Neural crest cell (in vitro differentiated cells): ENCODE data around the gene SUPT4H1. TPM values are rescaled to one million over a fixed set of nuclear protein-coding genes. Genes with fewer than 3 reads are reported as not detected.

Experiments used
- DNase-seq: peaks from one replicate; pipeline ENCODE4 v3.0.0; 2021; ENCODE audit warnings: low read depth, mixed read lengths, low spot score
- H3K27ac Mint-ChIP-seq: one replicate; pipeline ENCODE4 v1.8.0; 2021; ENCODE audit warnings: mild to moderate bottlenecking, mixed read lengths; ENCODE audit not compliant: unreplicated experiment
- H3K27me3 Mint-ChIP-seq: 2 replicates; pipeline ENCODE4 v1.8.0; 2021; ENCODE audit warnings: low read depth, mild to moderate bottlenecking, mixed read lengths
- H3K36me3 Mint-ChIP-seq: 2 replicates; pipeline ENCODE4 v1.8.0; 2021; ENCODE audit warnings: low read depth, mild to moderate bottlenecking, mixed read lengths
- H3K4me1 Mint-ChIP-seq: 2 replicates; pipeline ENCODE4 v1.8.0; 2021; ENCODE audit warnings: mixed read lengths
- H3K4me3 Mint-ChIP-seq: one replicate; pipeline ENCODE4 v1.8.0; 2021; ENCODE audit warnings: mild to moderate bottlenecking, mixed read lengths
- H3K9me3 Mint-ChIP-seq: 2 replicates; pipeline ENCODE4 v1.8.0; 2021; ENCODE audit warnings: mixed read lengths
- total RNA-seq: library from RNA; stranded (reverse); gene quantifications from 2 replicates; pipeline ENCODE4 v1.2.1, GENCODE V29; 2021
- TF ChIP-seq, protein P1 (sequence below): fragments of 200-600 bp; sonication (generic); conservative IDR thresholded peaks from 2 replicates; pipeline ENCODE4 v1.5.0; 2021; ENCODE audit warnings: antibody characterized with exemption, mild to moderate bottlenecking

The SUPT4H1 gene
- total RNA-seq, 1 donor from 2014 or later, result 83.8 TPM

DNA sequence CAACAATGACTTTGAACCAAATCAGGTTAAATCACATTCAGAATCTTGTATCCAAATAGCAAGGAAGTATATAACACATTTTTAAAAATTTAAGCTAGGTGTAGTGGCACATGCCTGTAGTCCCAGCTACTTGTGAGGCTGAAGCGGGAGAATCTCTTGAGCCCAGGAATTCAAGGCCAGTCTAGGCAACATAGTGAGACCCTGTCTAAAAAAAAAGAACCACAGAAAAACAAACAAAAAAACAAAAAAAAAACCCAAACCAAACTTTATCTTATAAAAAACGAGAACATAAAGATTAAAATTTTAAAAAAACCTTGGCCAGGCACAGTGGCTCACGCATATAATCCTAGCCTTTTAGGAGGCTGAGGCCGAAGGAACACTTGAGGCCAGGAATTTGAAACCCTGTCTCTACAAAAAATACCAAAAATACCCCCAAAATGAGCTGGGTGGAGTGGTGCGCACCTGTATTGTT, 11.6 kb downstream of the SUPT4H1 start:
- no peak for DNase-seq
- no peaks in the 10 kb centered on the region for H3K9me3 Mint-ChIP-seq
- H3K36me3 Mint-ChIP-seq, result peaks cover 7% of the 10 kb centered on the region
- H3K27ac Mint-ChIP-seq, result no peak overlapping the region
- H3K4me1 Mint-ChIP-seq, result peaks cover 17% of the 10 kb centered on the region
- TF ChIP-seq, protein P1, sequence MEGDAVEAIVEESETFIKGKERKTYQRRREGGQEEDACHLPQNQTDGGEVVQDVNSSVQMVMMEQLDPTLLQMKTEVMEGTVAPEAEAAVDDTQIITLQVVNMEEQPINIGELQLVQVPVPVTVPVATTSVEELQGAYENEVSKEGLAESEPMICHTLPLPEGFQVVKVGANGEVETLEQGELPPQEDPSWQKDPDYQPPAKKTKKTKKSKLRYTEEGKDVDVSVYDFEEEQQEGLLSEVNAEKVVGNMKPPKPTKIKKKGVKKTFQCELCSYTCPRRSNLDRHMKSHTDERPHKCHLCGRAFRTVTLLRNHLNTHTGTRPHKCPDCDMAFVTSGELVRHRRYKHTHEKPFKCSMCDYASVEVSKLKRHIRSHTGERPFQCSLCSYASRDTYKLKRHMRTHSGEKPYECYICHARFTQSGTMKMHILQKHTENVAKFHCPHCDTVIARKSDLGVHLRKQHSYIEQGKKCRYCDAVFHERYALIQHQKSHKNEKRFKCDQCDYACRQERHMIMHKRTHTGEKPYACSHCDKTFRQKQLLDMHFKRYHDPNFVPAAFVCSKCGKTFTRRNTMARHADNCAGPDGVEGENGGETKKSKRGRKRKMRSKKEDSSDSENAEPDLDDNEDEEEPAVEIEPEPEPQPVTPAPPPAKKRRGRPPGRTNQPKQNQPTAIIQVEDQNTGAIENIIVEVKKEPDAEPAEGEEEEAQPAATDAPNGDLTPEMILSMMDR, result no peak
- H3K27me3 Mint-ChIP-seq, result no peaks in the 10 kb centered on the region
- H3K4me3 Mint-ChIP-seq, result no peak overlapping the region

DNA sequence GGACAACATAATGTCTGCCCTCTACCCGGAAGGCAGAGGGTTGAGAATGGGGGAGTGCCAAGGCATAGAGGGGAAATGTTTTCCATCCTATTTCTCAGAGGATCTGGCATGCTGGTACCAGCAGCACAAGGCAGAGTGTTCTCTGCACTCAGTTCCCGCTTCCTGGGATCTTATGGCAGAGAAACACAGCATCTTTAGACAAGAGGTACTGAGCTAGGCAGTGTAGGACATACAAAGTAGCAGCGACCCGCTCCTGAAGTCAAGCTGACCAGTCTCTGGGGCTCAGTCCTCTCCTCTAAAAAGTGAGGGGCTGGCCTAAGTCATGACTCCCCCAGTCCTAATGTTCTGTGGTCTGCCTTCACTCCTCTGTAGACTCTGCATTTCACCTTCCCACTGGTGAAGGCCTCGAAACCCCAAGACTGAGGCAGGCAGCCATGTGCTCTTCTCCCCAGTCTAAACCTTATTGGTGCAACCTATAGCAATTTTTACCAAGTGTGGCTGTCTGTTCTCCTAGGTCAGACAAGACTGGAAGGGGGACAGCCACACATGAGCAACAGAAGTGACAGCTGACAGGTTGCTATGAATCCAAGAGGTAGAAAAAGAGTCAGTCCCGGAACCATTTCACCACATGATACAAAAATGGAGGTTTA, 12.1 kb downstream of the SUPT4H1 start:
- Mint-ChIP-seq H3K27me3 (no peaks in the 10 kb centered on the region), H3K4me3 (no peak overlapping the region), H3K4me1 (peaks cover 19% of the 10 kb centered on the region), H3K36me3 (peaks cover 6% of the 10 kb centered on the region), H3K27ac (no peak overlapping the region), H3K9me3 (no peaks in the 10 kb centered on the region)
- DNase-seq, result no peak
- TF ChIP-seq, protein P1, result no peak

DNA sequence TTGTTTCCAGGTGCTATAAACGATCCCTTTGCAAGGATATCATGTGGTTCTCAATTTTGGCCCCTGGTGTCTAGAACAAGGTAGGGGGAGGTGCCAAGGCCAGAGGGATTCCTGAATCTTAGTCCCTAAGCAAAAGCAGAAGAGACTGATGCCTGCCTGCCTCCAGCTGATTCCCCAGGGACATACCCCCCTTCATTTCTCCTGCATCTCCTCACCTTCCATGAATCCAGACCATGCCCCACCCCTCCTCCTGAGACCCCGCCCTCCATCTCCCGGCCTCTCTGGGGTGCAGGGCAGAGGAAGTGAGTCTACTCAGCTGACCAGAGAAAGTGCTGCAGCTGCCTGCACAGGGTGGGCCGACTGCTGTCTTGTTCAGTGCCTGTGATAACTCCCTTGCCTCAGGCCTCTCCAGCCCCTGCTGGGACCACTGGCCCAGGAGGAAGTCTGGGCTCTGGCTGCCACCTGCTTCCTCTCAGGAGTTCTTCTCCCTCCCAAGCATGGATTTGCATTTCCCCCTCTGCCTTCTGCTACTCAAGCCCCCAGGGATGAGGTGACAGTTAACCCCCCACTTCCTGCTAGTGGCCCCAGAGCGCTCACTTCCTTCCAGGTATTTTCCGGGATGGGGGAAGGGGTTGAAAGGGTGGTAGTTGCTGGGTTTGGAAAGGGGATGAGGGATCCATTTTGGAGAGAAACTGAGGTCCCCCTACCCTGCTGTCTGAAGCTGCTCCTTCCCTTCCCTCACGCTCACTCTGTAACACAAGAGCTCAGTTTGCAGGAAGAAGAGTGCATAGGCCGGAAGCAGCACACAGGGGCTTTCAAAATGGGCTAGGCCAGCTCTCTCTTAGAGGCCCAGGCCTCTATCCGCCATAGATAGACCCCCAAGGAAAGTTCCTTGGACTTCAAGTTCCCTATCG, 12.9 kb downstream of the SUPT4H1 start:
- DNase-seq, result no peak
- no peak overlapping the region for H3K4me3 Mint-ChIP-seq

DNA sequence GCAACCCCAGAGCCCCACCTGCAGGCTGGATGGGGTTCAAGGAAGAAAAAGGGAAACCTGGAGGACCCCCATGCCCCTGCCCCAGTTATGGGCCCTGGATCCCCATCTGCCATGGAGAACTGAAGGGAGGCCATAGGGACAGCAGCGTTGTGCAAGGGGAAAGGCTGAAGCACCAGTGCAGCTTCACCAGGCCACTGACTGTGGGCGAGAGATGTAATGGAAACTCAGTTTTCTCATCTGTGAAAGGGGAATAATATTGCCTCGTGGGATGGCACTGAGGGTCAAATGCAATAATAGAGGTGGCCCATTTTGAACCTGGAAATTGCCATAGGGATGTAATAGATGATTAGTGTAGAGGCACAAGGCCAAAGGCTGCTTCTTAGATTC, 13.6 kb downstream of the SUPT4H1 start:
- H3K27ac Mint-ChIP-seq, result peak overlapping the region; percentile 78
- no peaks in the 10 kb centered on the region for H3K27me3 Mint-ChIP-seq
- peaks cover 19% of the 10 kb centered on the region for H3K4me1 Mint-ChIP-seq
- H3K36me3 Mint-ChIP-seq, result peaks cover 2% of the 10 kb centered on the region
- no peak overlapping the region for H3K4me3 Mint-ChIP-seq
- no peaks in the 10 kb centered on the region for H3K9me3 Mint-ChIP-seq
- no peak for DNase-seq
- TF ChIP-seq, protein P1, result no peak

More for the DNA sequence above, 12.9 kb downstream of the SUPT4H1 start:
- peaks cover 3% of the 10 kb centered on the region for H3K36me3 Mint-ChIP-seq
- H3K9me3 Mint-ChIP-seq, result no peaks in the 10 kb centered on the region
- no peak overlapping the region for H3K27ac Mint-ChIP-seq
- TF ChIP-seq, protein P1, result no peak
- no peaks in the 10 kb centered on the region for H3K27me3 Mint-ChIP-seq
- H3K4me1 Mint-ChIP-seq, result peaks cover 19% of the 10 kb centered on the region

DNA sequence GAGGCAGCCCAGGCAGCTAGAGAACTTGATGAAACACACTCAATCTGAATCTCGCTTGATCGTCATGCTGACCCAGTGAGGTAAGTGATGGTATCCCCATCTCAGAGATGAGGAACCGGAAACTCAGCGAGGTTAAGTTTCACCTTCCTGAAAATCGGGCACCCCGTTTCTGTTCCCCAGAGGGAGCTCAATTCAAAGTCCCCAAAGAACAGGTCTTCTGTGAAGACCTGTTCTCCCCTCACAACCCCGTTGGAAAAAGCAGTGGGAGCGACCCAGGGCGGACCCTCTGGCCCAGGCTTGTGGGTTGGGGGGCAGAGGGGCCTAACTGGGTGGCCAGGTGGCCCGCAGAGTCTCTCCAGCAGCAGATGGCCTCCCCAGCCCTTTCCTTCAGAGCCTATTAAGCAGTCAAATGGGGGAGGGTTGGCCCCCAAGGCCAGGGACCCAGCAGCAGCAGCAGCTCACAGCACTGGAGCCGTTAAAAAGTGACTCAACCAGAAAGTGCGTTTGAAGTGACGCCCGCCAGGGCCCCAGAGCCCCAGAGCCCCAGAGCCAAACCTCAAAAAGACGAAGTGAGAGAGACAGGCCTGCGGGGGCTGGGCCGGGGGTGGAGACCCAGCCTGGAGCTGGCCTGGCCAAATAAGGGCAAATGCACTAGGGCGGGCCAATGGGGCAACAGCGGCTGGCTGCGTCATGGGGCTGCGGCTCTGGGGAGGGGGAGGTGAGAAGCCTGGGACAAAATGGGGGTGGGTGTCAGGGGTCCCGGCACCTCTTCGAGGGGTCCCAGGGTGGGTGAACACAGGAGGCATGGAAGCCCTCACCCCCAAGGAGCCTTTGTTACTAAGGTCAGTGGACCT, 14.2 kb downstream of the SUPT4H1 start:
- H3K27ac Mint-ChIP-seq, result peak overlapping the region; percentile 78
- H3K4me1 Mint-ChIP-seq, result peaks cover 19% of the 10 kb centered on the region
- DNase-seq, result no peak
- H3K27me3 Mint-ChIP-seq, result no peaks in the 10 kb centered on the region
- H3K9me3 Mint-ChIP-seq, result no peaks in the 10 kb centered on the region
- H3K36me3 Mint-ChIP-seq, result no peaks in the 10 kb centered on the region
- no peak overlapping the region for H3K4me3 Mint-ChIP-seq
- TF ChIP-seq, protein P1, result no peak
